Measurements from ENCODE around the gene GNB4. TPM values are rescaled to one million over a fixed set of nuclear protein-coding genes. Genes with fewer than 3 reads are reported as not detected.

GNB4 gene
- total RNA-seq, 1 experiment from 2014 or later = 5.1 TPM

GRCh38 chr3:179428876-179429548 is 22.3 kb downstream of the GNB4 start:
- H3K9me3 Mint-ChIP-seq (ENCODE audit: unreplicated experiment) = no peaks in the 10 kb centered on the region
- TF ChIP-seq CTCF (IDR thresholded peaks at IDR 0.05; ENCODE audit: insufficient read depth in 1 of 2, low read depth in 1 of 2, low read length in 1 of 2, severe bottlenecking in 1 of 2, unreplicated experiment in 1 of 2) = no peak
- peaks cover 3% of the 10 kb centered on the region for H3K27me3 Mint-ChIP-seq (ENCODE audit: insufficient read depth, unreplicated experiment)
- intact Hi-C loops (cut with micrococcal nuclease; ENCODE audit: unreplicated experiment) = no loop called here
- Histone ChIP-seq H3K36me3 (ENCODE audit: control insufficient read depth, insufficient read depth, low read length) (no peaks in the 10 kb centered on the region), H3K4me1 (no peaks in the 10 kb centered on the region), H3K27me3 (replicated peaks; ENCODE audit: control insufficient read depth, insufficient read depth, low read length) (no peaks in the 10 kb centered on the region), H3K4me3 (ENCODE audit: low read depth, low read length) (no peak overlapping the region), H3K9me3 (no peaks in the 10 kb centered on the region)
- no peak overlapping the region for H3K27ac Mint-ChIP-seq (ENCODE audit: unreplicated experiment)
- POLR2A ChIA-PET = no interaction called here
- BruUV-seq (replicated peaks) = no TSS peak
- CTCF ChIA-PET = no interaction called here
- no peaks in the 10 kb centered on the region for H3K36me3 Mint-ChIP-seq (ENCODE audit: insufficient read depth, unreplicated experiment)
- no peaks in the 10 kb centered on the region for H3K4me1 Mint-ChIP-seq (ENCODE audit: low read depth, unreplicated experiment)
- no peak overlapping the region for H3K4me3 Mint-ChIP-seq (ENCODE audit: unreplicated experiment)
- DNase-seq = no peak

GRCh38 chr3:179425075-179425474 is 26.2 kb downstream of the GNB4 start:
- Histone ChIP-seq H3K27me3 (replicated peaks; ENCODE audit: control insufficient read depth, insufficient read depth, low read length) (no peaks in the 10 kb centered on the region), H3K36me3 (ENCODE audit: control insufficient read depth, insufficient read depth, low read length) (no peaks in the 10 kb centered on the region), H3K9me3 (no peaks in the 10 kb centered on the region), H3K4me3 (ENCODE audit: low read depth, low read length) (no peak overlapping the region), H3K4me1 (no peaks in the 10 kb centered on the region)
- Mint-ChIP-seq H3K9me3 (ENCODE audit: unreplicated experiment) (no peaks in the 10 kb centered on the region), H3K4me1 (ENCODE audit: low read depth, unreplicated experiment) (no peaks in the 10 kb centered on the region), H3K36me3 (ENCODE audit: insufficient read depth, unreplicated experiment) (no peaks in the 10 kb centered on the region), H3K27me3 (ENCODE audit: insufficient read depth, unreplicated experiment) (no peaks in the 10 kb centered on the region), H3K27ac (ENCODE audit: unreplicated experiment) (no peak overlapping the region), H3K4me3 (ENCODE audit: unreplicated experiment) (no peak overlapping the region)
- ChIA-PET CTCF (no interaction called here), POLR2A (no interaction called here)
- DNase-seq = no peak
- TF ChIP-seq CTCF (IDR thresholded peaks at IDR 0.05; ENCODE audit: insufficient read depth in 1 of 2, low read depth in 1 of 2, low read length in 1 of 2, severe bottlenecking in 1 of 2, unreplicated experiment in 1 of 2) = no peak
- BruUV-seq (replicated peaks) = no TSS peak
- intact Hi-C loops (cut with micrococcal nuclease; ENCODE audit: unreplicated experiment) = no loop called here

- POLR2A ChIA-PET = no interaction called here
- no peaks in the 10 kb centered on the region for H3K4me1 Mint-ChIP-seq (ENCODE audit: low read depth, unreplicated experiment)
- Histone ChIP-seq H3K9me3 (no peaks in the 10 kb centered on the region), H3K4me3 (ENCODE audit: low read depth, low read length) (no peak overlapping the region), H3K36me3 (ENCODE audit: control insufficient read depth, insufficient read depth, low read length) (no peaks in the 10 kb centered on the region), H3K27me3 (replicated peaks; ENCODE audit: control insufficient read depth, insufficient read depth, low read length) (no peaks in the 10 kb centered on the region), H3K4me1 (no peaks in the 10 kb centered on the region)
- peak in 1 of 2 experiments; percentile 27 for DNase-seq
- H3K36me3 Mint-ChIP-seq (ENCODE audit: insufficient read depth, unreplicated experiment) = no peaks in the 10 kb centered on the region
- H3K4me3 Mint-ChIP-seq (ENCODE audit: unreplicated experiment) = no peak overlapping the region
- no peak overlapping the region for H3K27ac Mint-ChIP-seq (ENCODE audit: unreplicated experiment)
- no peaks in the 10 kb centered on the region for H3K9me3 Mint-ChIP-seq (ENCODE audit: unreplicated experiment)
- H3K27me3 Mint-ChIP-seq (ENCODE audit: insufficient read depth, unreplicated experiment) = no peaks in the 10 kb centered on the region
- no TSS peak for BruUV-seq (replicated peaks)
- CTCF ChIA-PET = interaction anchor here (1.4 kb wide), 1 partner anchor 141 kb away, joined by 7 read pairs; the partner anchor contains the start of gene ACTL6A
- intact Hi-C loops (cut with micrococcal nuclease; ENCODE audit: unreplicated experiment) = loop anchor here (1.0 kb wide), 1 partner anchor 137 kb away; no protein-coding TSS in a partner anchor
- TF ChIP-seq CTCF (IDR thresholded peaks at IDR 0.05; ENCODE audit: insufficient read depth in 1 of 2, low read depth in 1 of 2, low read length in 1 of 2, severe bottlenecking in 1 of 2, unreplicated experiment in 1 of 2) = peak; percentile 36 to 45
Measured at GRCh38 chr3:179421500-179421899, 29.8 kb downstream of the GNB4 start.

Data from Caco-2 (cell line).